GM12872 (cell line): ENCODE results near the gene PKP4.

ENCODE experiments used
- TF ChIP-seq, protein P1 (sequence below): IDR thresholded peaks from 3 replicates; pipeline ENCODE4 v1.5.1; 2011; ENCODE audit warnings: low read depth, mild to moderate bottlenecking, low read length, moderate library complexity; ENCODE audit not compliant: insufficient read depth

Gene PKP4

DNA sequence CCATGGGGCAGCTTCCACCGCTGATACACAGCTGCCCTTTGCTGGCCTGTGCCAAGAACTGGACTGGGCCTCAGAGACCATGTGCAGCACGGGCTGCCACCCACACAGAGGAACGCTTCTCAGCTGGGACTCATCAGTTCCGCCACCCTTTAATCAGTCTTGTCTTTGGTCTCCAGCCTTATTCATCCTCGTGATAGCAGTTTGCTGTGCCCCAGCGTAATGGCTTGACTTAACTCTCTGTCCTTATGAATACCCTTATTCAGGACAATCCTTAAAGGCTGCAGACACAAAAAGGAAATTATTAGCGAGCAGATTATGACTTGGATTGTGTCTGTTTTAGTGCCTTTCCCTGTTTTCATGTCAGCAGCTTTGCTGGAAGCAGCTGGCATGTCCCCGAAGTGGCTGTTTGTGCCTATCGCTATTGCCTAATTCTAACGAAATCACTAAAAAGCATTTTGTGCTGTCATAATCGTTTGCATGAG is 229.5 kb downstream of the PKP4 start:
- TF ChIP-seq, protein P1, sequence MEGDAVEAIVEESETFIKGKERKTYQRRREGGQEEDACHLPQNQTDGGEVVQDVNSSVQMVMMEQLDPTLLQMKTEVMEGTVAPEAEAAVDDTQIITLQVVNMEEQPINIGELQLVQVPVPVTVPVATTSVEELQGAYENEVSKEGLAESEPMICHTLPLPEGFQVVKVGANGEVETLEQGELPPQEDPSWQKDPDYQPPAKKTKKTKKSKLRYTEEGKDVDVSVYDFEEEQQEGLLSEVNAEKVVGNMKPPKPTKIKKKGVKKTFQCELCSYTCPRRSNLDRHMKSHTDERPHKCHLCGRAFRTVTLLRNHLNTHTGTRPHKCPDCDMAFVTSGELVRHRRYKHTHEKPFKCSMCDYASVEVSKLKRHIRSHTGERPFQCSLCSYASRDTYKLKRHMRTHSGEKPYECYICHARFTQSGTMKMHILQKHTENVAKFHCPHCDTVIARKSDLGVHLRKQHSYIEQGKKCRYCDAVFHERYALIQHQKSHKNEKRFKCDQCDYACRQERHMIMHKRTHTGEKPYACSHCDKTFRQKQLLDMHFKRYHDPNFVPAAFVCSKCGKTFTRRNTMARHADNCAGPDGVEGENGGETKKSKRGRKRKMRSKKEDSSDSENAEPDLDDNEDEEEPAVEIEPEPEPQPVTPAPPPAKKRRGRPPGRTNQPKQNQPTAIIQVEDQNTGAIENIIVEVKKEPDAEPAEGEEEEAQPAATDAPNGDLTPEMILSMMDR = no peak

DNA sequence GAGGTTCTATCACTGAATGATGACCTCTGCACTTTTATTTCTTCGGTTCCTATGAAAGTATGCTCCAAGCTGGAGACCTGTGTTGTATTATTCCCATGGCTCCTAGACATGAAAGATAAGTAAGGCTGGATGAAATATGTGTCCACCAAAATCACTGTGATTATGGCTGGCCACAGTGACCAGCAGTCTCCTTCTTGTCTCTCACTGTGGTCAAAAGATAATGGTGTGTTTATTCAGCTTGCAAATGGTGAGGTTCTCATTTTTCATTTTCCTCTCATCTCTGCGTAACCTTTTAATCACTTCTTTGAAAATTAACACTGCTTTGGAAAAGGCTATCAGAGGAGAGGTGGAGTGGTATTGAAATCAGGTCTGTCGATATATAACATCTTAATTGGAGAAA is 230.6 kb downstream of the PKP4 start:
- TF ChIP-seq, protein P1 = no peak

DNA sequence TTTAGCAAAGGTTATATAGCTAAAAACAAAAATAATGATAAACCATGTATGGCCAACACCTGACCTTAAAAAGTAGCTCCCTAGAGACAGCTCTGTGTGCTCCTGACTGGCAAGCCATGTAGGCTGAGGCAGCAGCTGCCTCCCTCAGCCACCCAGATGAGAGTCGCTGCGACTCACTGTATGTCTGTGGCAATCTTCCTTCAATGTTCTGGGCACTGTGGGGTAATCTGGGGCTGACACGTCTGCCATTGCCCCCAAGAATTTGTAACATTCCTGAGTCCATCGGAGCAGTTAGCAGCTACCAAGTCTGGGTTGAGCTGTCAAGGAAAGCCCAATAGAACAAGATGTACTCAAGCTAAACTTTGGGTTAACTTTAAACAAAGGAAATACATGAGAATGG is 232.0 kb downstream of the PKP4 start:
- TF ChIP-seq, protein P1 = no peak

DNA sequence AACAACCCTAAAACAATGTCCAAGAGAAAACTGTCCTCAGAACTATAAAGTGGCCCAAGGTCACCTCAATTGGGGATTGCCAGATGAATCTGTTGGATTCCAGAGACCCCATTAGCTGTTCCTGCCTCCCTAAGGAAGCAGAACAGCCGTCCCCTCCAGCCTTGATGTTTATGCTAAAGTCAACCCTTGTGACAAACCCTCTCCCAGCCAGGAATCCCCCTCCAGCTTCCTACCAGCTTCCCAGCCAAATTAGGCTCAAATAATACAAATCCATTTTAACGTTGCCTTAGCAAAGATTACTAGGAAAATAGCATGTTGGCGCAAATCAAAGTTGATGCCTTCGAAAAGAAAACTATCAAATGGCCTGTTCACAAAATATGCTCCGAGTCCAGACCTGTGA is 232.6 kb downstream of the PKP4 start:
- TF ChIP-seq, protein P1 = no peak

DNA sequence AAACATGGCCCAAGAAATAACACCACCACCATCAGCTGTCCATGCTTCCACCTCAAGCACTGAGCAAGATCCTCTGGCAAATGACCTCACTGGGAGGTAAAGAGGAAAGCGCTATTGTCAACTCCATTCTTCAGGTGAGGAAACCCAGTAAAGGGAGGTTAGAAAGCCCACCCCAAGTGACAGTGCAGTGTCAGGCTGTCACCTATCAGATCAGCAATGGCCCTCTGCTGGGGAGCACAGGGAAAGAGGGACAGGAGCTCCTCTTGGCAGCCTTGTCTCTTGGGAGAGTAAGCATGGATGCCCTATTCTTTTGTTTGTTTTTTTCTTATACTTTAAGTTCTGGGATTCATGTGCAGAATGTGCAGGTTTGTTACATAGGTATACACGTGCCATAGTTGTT is 234.1 kb downstream of the PKP4 start:
- TF ChIP-seq, protein P1 = no peak

DNA sequence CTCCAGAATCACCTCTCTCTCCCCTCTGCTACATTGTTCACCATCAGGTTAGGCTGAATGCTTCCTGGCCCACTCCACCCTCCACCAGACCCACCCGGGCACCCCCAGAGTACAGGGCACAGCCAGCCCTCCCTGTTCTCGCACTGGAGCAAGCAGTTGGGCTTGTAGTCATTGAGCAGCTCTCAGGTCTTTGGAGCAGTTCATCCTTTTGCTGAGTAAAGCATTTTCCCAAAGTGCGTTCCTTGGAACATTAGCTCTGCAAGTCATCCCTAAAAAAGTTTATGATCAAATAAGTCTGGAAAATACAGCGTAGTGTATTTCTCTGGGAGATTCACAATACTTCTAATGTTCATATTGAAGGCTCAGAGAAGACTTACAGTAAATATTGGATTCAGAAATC is 234.9 kb downstream of the PKP4 start:
- TF ChIP-seq, protein P1 = no peak

DNA sequence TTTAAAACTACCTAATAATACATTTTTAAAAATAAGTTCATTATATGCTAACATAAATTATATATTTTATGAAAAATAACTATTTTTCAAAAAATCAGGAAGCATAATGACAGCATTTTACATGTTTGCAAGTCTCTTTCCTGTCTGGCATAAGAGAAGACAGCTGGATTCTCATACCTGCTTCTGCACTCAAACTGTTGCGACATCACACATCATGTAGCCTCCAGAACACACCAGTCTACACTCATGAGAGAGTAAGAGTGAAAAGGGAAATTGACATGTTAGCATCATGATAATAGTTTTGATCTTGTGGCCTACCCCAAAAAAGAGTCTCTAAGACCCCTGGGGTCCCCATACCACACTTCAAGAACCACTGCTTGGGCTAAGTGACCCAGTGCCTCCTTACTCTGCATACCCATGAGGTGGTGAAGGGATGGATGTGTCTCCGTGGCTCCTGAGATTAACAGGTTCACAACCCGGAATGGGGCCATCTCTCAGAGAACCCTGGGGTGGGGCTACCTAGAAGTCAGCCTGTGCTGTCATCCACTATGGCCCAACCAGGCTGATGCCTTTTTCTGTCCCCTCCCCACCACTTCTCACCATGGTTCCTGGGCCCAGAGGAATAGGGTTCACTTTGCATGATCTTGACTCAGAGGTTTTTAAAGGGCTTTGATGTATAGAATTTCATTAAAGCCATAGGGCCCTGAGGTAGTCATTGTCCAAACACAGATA is 235.8 kb downstream of the PKP4 start:
- TF ChIP-seq, protein P1 = no peak
